ENCODE results near the gene CXCL10. TPM values are rescaled to one million over a fixed set of nuclear protein-coding genes. Genes with fewer than 3 reads are reported as not detected.

The CXCL10 gene
- total RNA-seq, 4 donors from 2014 or later: 1.8 TPM; not detected in 3

DNA sequence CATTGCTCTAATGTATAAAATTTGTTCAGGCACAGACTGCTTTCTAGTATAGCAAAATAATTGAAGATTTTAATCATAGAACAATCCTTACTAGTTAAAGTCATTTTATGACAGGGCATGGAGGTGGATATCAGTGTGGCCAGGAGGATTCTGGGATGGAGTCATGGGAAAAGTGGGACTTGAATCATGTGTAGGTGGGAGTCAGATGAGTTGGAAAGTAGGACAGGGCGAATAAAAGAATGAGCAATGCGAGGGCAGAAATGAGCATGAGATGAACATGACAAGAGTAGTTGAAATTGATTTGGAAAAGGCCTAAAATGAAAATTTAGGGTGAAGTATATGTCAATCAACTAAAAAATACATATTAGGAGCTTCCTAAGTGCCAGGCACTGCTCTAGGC is 25.4 kb downstream of the CXCL10 start:
- TF ChIP-seq, protein P1, sequence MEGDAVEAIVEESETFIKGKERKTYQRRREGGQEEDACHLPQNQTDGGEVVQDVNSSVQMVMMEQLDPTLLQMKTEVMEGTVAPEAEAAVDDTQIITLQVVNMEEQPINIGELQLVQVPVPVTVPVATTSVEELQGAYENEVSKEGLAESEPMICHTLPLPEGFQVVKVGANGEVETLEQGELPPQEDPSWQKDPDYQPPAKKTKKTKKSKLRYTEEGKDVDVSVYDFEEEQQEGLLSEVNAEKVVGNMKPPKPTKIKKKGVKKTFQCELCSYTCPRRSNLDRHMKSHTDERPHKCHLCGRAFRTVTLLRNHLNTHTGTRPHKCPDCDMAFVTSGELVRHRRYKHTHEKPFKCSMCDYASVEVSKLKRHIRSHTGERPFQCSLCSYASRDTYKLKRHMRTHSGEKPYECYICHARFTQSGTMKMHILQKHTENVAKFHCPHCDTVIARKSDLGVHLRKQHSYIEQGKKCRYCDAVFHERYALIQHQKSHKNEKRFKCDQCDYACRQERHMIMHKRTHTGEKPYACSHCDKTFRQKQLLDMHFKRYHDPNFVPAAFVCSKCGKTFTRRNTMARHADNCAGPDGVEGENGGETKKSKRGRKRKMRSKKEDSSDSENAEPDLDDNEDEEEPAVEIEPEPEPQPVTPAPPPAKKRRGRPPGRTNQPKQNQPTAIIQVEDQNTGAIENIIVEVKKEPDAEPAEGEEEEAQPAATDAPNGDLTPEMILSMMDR (IDR thresholded peaks at IDR 0.05): no peak
- no peak for DNase-seq
- no peak overlapping the region for H3K4me3 ChIP-seq
- H3K9me3 ChIP-seq: no peaks in the 10 kb centered on the region
- no peaks in the 10 kb centered on the region for H3K27me3 ChIP-seq
- no peak overlapping the region for H3K27ac ChIP-seq
- no peaks in the 10 kb centered on the region for H3K36me3 ChIP-seq
- H3K4me1 ChIP-seq: peaks cover 0 to 5% (median 0%) of the 10 kb centered on the region in 4 donors

DNA sequence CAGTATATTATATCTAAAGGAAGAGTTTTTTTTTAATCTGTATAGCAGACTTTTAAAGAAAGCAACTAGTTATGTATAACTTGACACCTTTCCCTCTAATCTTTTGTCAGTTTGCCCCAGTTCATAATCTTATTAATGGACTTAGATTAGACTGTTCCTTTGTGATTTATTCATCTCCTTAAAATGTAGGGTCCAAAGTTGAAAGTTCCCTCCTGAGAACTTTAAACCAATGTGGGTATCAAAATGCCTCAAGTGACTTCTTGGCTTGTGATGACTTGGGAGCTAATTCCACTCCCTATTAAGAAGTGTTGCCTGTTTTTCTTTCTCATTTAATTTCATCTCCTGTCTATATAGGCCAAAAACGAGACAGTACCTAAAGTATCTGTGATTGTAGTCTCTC is 26.2 kb downstream of the CXCL10 start:
- no peak for DNase-seq
- Histone ChIP-seq H3K4me3 (no peak overlapping the region), H3K36me3 (no peaks in the 10 kb centered on the region), H3K9me3 (no peaks in the 10 kb centered on the region), H3K27me3 (no peaks in the 10 kb centered on the region), H3K4me1 (peaks cover 0 to 5% (median 0%) of the 10 kb centered on the region in 4 donors), H3K27ac (no peak overlapping the region)
- TF ChIP-seq, protein P1 (IDR thresholded peaks at IDR 0.05): no peak
- TF ChIP-seq POLR2A (IDR thresholded peaks at IDR 0.05): no peak

DNA sequence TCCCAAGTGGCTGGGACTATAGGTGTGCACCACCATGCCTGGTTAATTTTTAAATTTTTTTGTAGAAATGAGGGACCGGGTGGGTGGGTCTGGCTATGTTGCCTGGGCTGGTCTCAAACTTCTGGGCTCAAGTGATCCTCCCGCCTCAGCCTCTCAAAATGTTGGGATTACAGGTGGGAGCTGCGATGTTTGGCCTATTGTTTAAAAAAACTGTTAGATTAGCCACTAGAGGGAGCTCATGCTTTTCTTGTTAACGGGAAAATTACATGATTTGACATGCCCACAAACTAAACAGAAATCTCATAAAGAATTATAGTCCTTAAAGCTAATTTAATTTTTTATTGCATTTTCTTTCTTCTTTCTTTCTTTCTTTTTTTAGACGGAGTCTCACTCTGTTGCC is 27.6 kb downstream of the CXCL10 start:
- DNase-seq: no peak
- TF ChIP-seq POLR2A (IDR thresholded peaks at IDR 0.05): no peak
- TF ChIP-seq, protein P1 (IDR thresholded peaks at IDR 0.05): peak; percentile 54 to 83 (median 74)

DNA sequence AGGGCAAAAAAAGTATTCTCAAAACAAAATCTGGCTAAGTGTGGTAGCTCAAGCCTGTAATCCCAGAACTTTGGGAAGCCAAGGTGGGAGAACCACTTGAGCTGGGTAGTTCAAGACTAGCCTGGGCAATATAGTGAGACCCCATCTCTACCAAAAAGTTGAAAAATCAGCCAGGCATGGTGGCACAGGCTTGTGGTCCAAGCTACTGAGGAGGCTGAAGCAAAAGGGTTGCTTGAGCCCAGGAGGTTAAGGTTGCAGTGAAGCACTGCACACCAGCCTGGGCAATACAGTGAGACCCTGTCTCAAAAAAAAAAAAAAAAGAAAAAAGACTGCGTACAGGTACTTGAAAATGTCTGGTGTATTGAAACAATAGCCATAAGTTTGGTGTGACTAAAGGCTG is 30.8 kb downstream of the CXCL10 start:
- Histone ChIP-seq H3K27me3 (no peaks in the 10 kb centered on the region), H3K4me3 (no peak overlapping the region), H3K4me1 (peaks cover 0 to 28% (median 2%) of the 10 kb centered on the region in 4 donors), H3K9me3 (no peaks in the 10 kb centered on the region), H3K36me3 (no peaks in the 10 kb centered on the region), H3K27ac (no peak overlapping the region)
- no peak for DNase-seq
- TF ChIP-seq, protein P1 (IDR thresholded peaks at IDR 0.05): no peak

More for the DNA sequence above, 27.6 kb downstream of the CXCL10 start:
- peaks cover 0 to 11% (median 0%) of the 10 kb centered on the region in 4 donors for H3K4me1 ChIP-seq
- H3K27me3 ChIP-seq: no peaks in the 10 kb centered on the region
- H3K4me3 ChIP-seq: no peak overlapping the region
- H3K9me3 ChIP-seq: no peaks in the 10 kb centered on the region
- H3K36me3 ChIP-seq: no peaks in the 10 kb centered on the region
- no peak overlapping the region for H3K27ac ChIP-seq

DNA sequence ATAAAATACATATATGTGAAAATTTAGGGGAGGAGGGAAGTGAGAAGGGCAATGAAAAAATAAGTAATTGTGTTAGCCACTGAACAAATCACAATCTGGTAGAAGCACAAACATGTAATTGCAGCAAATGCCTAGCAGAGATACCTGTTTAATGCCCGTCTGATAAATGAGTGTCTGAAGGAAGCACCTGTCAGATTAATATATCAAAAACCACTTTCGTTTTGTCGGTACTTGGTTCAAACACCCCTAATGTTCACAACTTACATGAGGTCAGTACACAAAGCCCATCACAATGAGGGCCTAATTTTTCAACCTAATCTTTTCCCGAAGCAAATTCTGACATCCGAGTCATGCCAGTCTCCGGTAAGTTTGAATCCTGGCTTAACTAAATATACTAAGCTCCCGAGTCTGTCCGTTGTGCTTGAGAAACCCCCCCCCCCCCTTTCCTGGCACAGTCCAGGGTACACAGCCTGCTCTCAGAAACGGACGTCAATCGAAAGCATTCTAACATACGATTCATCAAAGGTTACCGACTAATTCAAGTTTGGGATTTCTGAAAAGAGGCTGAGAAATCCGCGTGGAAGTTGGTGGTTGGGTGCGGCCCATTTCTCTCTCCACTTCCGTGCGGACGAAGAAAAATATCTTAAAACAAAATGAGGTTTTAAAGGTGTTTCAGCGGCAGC is 33.3 kb downstream of the CXCL10 start:
- DNase-seq: no peak
- peak overlapping the region; percentile 54 to 93 (median 82) for H3K4me3 ChIP-seq

More for the DNA sequence above, 33.3 kb downstream of the CXCL10 start:
- Histone ChIP-seq H3K9me3 (no peaks in the 10 kb centered on the region), H3K36me3 (no peaks in the 10 kb centered on the region), H3K4me1 (peaks cover 0 to 23% (median 2%) of the 10 kb centered on the region in 4 donors), H3K27me3 (no peaks in the 10 kb centered on the region), H3K27ac (peak overlapping the region; percentile 42 to 65 (median 52))
- no peak for TF ChIP-seq POLR2A (IDR thresholded peaks at IDR 0.05)
- TF ChIP-seq, protein P1 (IDR thresholded peaks at IDR 0.05): no peak

Data from Peyer's patch (tissue), 4 donors.